Activated T-cell treated with anti-CD3 and anti-CD28 coated beads, Interleukin-2, amount 50 U/mL, for 1 hour (primary cell): ENCODE data around the gene ALK.

Experiments
- DNase-seq: peaks from one replicate; pipeline ENCODE4 v3.0.0-alpha.2; 2020

Gene ALK

GRCh38 chr2:29392774-29393173 lies 528.6 kb downstream of the ALK start:
- no peak for DNase-seq

- no peak for DNase-seq
Measured at GRCh38 chr2:29390136-29390535, 531.2 kb downstream of the ALK start.

- no peak for DNase-seq
Measured at GRCh38 chr2:29389686-29390085, 531.7 kb downstream of the ALK start.

- DNase-seq, result no peak
Measured at GRCh38 chr2:29388071-29388470, 533.3 kb downstream of the ALK start.

GRCh38 chr2:29382486-29382885 lies 538.9 kb downstream of the ALK start:
- DNase-seq, result no peak

- DNase-seq, result no peak
Measured at GRCh38 chr2:29377788-29378187, 543.6 kb downstream of the ALK start.

GRCh38 chr2:29376541-29376940 lies 544.8 kb downstream of the ALK start:
- no peak for DNase-seq

- no peak for DNase-seq
Measured at GRCh38 chr2:29375843-29376242, 545.5 kb downstream of the ALK start.

GRCh38 chr2:29374823-29375222 lies 546.6 kb downstream of the ALK start:
- no peak for DNase-seq

- no peak for DNase-seq
Measured at GRCh38 chr2:29373870-29374269, 547.5 kb downstream of the ALK start.

- no peak for DNase-seq
Measured at GRCh38 chr2:29372185-29372584, 549.2 kb downstream of the ALK start.

GRCh38 chr2:29370581-29371125 lies 550.7 kb downstream of the ALK start:
- no peak for DNase-seq

- no peak for DNase-seq
Measured at GRCh38 chr2:29370173-29370572, 551.2 kb downstream of the ALK start.

GRCh38 chr2:29368659-29369040 lies 552.7 kb downstream of the ALK start:
- no peak for DNase-seq

GRCh38 chr2:29367986-29368658 lies 553.3 kb downstream of the ALK start:
- no peak for DNase-seq

- DNase-seq, result no peak
Measured at GRCh38 chr2:29363111-29363510, 558.3 kb downstream of the ALK start.

GRCh38 chr2:29361231-29361630 lies 560.2 kb downstream of the ALK start:
- no peak for DNase-seq

- DNase-seq, result no peak
Measured at GRCh38 chr2:29360016-29360784, 561.2 kb downstream of the ALK start.

- DNase-seq, result no peak
Measured at GRCh38 chr2:29353403-29353991, 567.9 kb downstream of the ALK start.

- DNase-seq, result no peak
Measured at GRCh38 chr2:29351916-29352591, 569.3 kb downstream of the ALK start.

- DNase-seq, result no peak
Measured at GRCh38 chr2:29351248-29351647, 570.1 kb downstream of the ALK start.

- DNase-seq, result no peak
Measured at GRCh38 chr2:29349316-29350030, 571.9 kb downstream of the ALK start.
